H1 (cell line): ENCODE data around the gene WHAMM. TPM values are rescaled to one million over a fixed set of nuclear protein-coding genes. Genes with fewer than 3 reads are reported as not detected.

ENCODE experiments used
- CTCF ChIA-PET: fragments of 300-600 bp; sonication (Branson Sonifier 250); formaldehyde crosslinking; loops from one replicate; lab custom pipeline; 2021; ENCODE audit not compliant: partially characterized antibody; lab: Charles Lee
- POLR2A ChIA-PET: fragments of 300-600 bp; sonication (Branson Sonifier 250); formaldehyde crosslinking; loops from one replicate; lab custom pipeline; 2021; ENCODE audit warnings: inconsistent platforms; ENCODE audit not compliant: partially characterized antibody; lab: Charles Lee
- DNase-seq, 2 experiments: peaks; one replicate each; pipeline versions ENCODE4 v3.0.0 to v3.0.0-alpha.2; 2010 to 2022; ENCODE audit warnings: low spot score in 2 of 2, low read depth in 1 of 2, mixed read lengths in 1 of 2
- FAIRE-seq: peaks from 2 replicates; lab custom pipeline; 2011; peaks lifted over from hg19 to GRCh38; lab: Jason Lieb, UNC
- H2AFZ ChIP-seq: 2 replicates; pipeline ENCODE4 v1.8.1; 2012; ENCODE audit warnings: low read length, inconsistent platforms
- H2AK5ac ChIP-seq: 2 replicates; pipeline ENCODE4 v1.6.1; 2013; ENCODE audit warnings: low read depth, low read length
- H2BK120ac ChIP-seq: replicated peaks from 2 replicates; pipeline ENCODE3; 2013; ENCODE audit warnings: low read depth, low read length, inconsistent platforms
- H2BK12ac ChIP-seq: 2 replicates; pipeline ENCODE4 v1.6.1; 2013; ENCODE audit warnings: low read depth, low read length
- H2BK15ac ChIP-seq: 2 replicates; pipeline ENCODE4 v1.6.1; 2013; ENCODE audit warnings: low read length
- H2BK20ac ChIP-seq: 2 replicates; pipeline ENCODE4 v1.6.1; 2013; ENCODE audit warnings: low read length
- H2BK5ac ChIP-seq: 2 replicates; pipeline ENCODE4 v1.6.1; 2013; ENCODE audit warnings: low read depth, low read length
- H3K14ac ChIP-seq: 2 replicates; pipeline ENCODE4 v1.6.1; 2013; ENCODE audit warnings: inconsistent platforms; ENCODE audit not compliant: insufficient read length
- H3K18ac ChIP-seq: 2 replicates; pipeline ENCODE4 v1.6.1; 2013; ENCODE audit warnings: low read length; ENCODE audit errors: extremely low read depth
- H3K23ac ChIP-seq: 2 replicates; pipeline ENCODE4 v1.6.1; 2013; ENCODE audit warnings: inconsistent platforms; ENCODE audit not compliant: insufficient read length
- H3K23me2 ChIP-seq: 2 replicates; pipeline ENCODE4 v1.6.1; 2013; ENCODE audit warnings: low read depth, low read length
- H3K27ac ChIP-seq: 2 replicates; pipeline ENCODE4 v1.6.1; 2011; ENCODE audit warnings: low read depth, low read length, inconsistent platforms
- H3K27me3 ChIP-seq, 4 experiments: replicated peaks in 1 of 4; 1 replicate in 1 of 4; 2 replicates in 3 of 4; pipeline versions ENCODE4 v1.6.1 to v1.8.1; 2011 to 2013; ENCODE audit warnings: low read length in 3 of 4, mild to moderate bottlenecking in 3 of 4, inconsistent platforms in 2 of 4, mixed read lengths in 2 of 4, moderate library complexity in 1 of 4; ENCODE audit not compliant: control insufficient read depth in 3 of 4, insufficient read depth in 3 of 4; ENCODE audit errors: extremely low read depth in 1 of 4
- H3K36me3 ChIP-seq, 4 experiments: 2 replicates each; pipeline versions ENCODE4 v1.6.1 to v1.8.1; 2011 to 2013; ENCODE audit warnings: mild to moderate bottlenecking in 4 of 4, low read length in 3 of 4, moderate library complexity in 2 of 4, control low read depth in 1 of 4, inconsistent platforms in 1 of 4; ENCODE audit not compliant: insufficient read depth in 4 of 4, control insufficient read depth in 2 of 4
- H3K4ac ChIP-seq: replicated peaks from 2 replicates; pipeline ENCODE3; 2013; ENCODE audit warnings: low read length, low read depth, mixed read lengths, inconsistent platforms; ENCODE audit not compliant: insufficient read length
- H3K4me1 ChIP-seq, 4 experiments: replicated peaks in 1 of 4; 1 replicate in 1 of 4; 2 replicates in 3 of 4; pipeline versions ENCODE4 v1.6.1 to v1.8.1; 2011 to 2013; ENCODE audit warnings: low read length in 3 of 4, inconsistent platforms in 2 of 4, mixed read lengths in 1 of 4; ENCODE audit not compliant: insufficient read depth in 4 of 4, control insufficient read depth in 3 of 4
- H3K4me2 ChIP-seq, 2 experiments: 2 replicates each; pipeline versions ENCODE4 v1.6.1 to v1.8.1; 2011 to 2013; ENCODE audit warnings: low read depth in 2 of 2, low read length in 2 of 2, control low read depth in 1 of 2, inconsistent platforms in 1 of 2, mild to moderate bottlenecking in 1 of 2; ENCODE audit not compliant: insufficient read depth in 1 of 2
- H3K4me3 ChIP-seq, 4 experiments: fragments of 200-600, 300-600 bp in 1 of 4; sonication (generic), shearing (Covaris generic), sonication (Bioruptor Twin) in 1 of 4; 2 replicates each; pipeline versions ENCODE4 v1.5.1 to v1.8.1; 2011 to 2016; ENCODE audit warnings: low read length in 4 of 4, low read depth in 3 of 4, control low read depth in 2 of 4, inconsistent platforms in 2 of 4, mild to moderate bottlenecking in 2 of 4, mixed read lengths in 1 of 4, moderate library complexity in 1 of 4; ENCODE audit not compliant: insufficient read depth in 2 of 4; ENCODE audit errors: extremely low read depth in 1 of 4
- H3K56ac ChIP-seq: replicated peaks from 2 replicates; pipeline ENCODE3; 2013; ENCODE audit warnings: low read depth, mild to moderate bottlenecking, mixed read lengths, low read length, inconsistent platforms; ENCODE audit not compliant: insufficient read length
- H3K79me1 ChIP-seq: 2 replicates; pipeline ENCODE4 v1.6.1; 2013; ENCODE audit warnings: low read depth, low read length, control low read depth
- H3K79me2 ChIP-seq, 2 experiments: 2 replicates each; pipeline versions ENCODE4 v1.6.1 to v1.8.1; 2012 to 2013; ENCODE audit warnings: low read length in 2 of 2, mild to moderate bottlenecking in 2 of 2, inconsistent platforms in 1 of 2; ENCODE audit not compliant: insufficient read depth in 2 of 2, control insufficient read depth in 1 of 2
- H3K9ac ChIP-seq, 4 experiments: replicated peaks in 1 of 4; 1 replicate in 1 of 4; 2 replicates in 3 of 4; pipeline versions ENCODE4 v1.6.1 to v1.8.1; 2011 to 2013; ENCODE audit warnings: low read depth in 3 of 4, low read length in 3 of 4, control low read depth in 2 of 4, mild to moderate bottlenecking in 2 of 4, moderate library complexity in 2 of 4, inconsistent platforms in 1 of 4; ENCODE audit errors: extremely low read depth in 1 of 4
- H3K9me3 ChIP-seq, 2 experiments: 2 replicates each; pipeline versions ENCODE4 v1.6.1 to v1.8.1; 2012 to 2013; ENCODE audit warnings: mild to moderate bottlenecking in 2 of 2, moderate library complexity in 2 of 2, control low read depth in 1 of 2, inconsistent platforms in 1 of 2, low read depth in 1 of 2, low read length in 1 of 2, mixed read lengths in 1 of 2; ENCODE audit not compliant: insufficient read depth in 2 of 2
- H4K20me1 ChIP-seq, 2 experiments: replicated peaks in 1 of 2; 2 replicates each; pipeline versions ENCODE3 to v1.8.1; 2011 to 2013; ENCODE audit warnings: inconsistent platforms in 2 of 2, low read length in 2 of 2, mild to moderate bottlenecking in 1 of 2; ENCODE audit not compliant: insufficient read depth in 2 of 2, control insufficient read depth in 1 of 2
- H4K5ac ChIP-seq: 2 replicates; pipeline ENCODE4 v1.6.1; 2013; ENCODE audit warnings: low read length, low read depth, mixed read lengths, inconsistent platforms; ENCODE audit not compliant: insufficient read length
- H4K8ac ChIP-seq: 2 replicates; pipeline ENCODE4 v1.8.0; 2013; ENCODE audit warnings: mild to moderate bottlenecking, moderate library complexity, low read length, inconsistent platforms; ENCODE audit not compliant: insufficient read depth; ENCODE audit errors: extremely low read depth
- H4K91ac ChIP-seq: replicated peaks from 2 replicates; pipeline ENCODE3; 2013; ENCODE audit warnings: low read length, mixed read lengths, inconsistent platforms; ENCODE audit not compliant: insufficient read length
- ATF3 ChIP-seq: IDR thresholded peaks from 2 replicates; pipeline ENCODE4 v1.6.1; 2011; ENCODE audit warnings: low read depth, mild to moderate bottlenecking, low read length; ENCODE audit not compliant: insufficient read depth
- GTF2F1 ChIP-seq: IDR thresholded peaks from 2 replicates; pipeline ENCODE4 v1.6.1; 2012; ENCODE audit warnings: low read depth, low read length, improper control_type of control experiment, borderline replicate concordance
- RBBP5 ChIP-seq: IDR thresholded peaks from 2 replicates; pipeline ENCODE4 v1.7.1; 2012; ENCODE audit warnings: low read depth, mild to moderate bottlenecking, inconsistent platforms, low read length, moderate library complexity, borderline replicate concordance
- SAP30 ChIP-seq: fragments of 300-600 bp; sonication (generic); IDR thresholded peaks from 2 replicates; pipeline ENCODE4 v1.7.1; 2012; ENCODE audit warnings: low read length, moderate library complexity, mild to moderate bottlenecking, inconsistent platforms; ENCODE audit not compliant: insufficient read depth, insufficient replicate concordance
- SP2 ChIP-seq: IDR thresholded peaks from 2 replicates; pipeline ENCODE4 v1.6.1; 2012; ENCODE audit warnings: mild to moderate bottlenecking, low read length, inconsistent platforms
- YY1 ChIP-seq: IDR thresholded peaks from 2 replicates; pipeline ENCODE4 v1.6.1; 2011; ENCODE audit warnings: low read depth, mild to moderate bottlenecking, low read length
- WGBS, 2 experiments: shearing (Covaris generic) in 1 of 2; methylation state at CpG; one replicate each; pipeline versions ENCODE4 v1.1.6 to v1.1.7; 2013 to 2015; ENCODE audit warnings: low lambda C conversion rate in 2 of 2, mixed read lengths in 2 of 2, inconsistent platforms in 1 of 2, low coverage in 1 of 2, missing lambda C conversion rate in 1 of 2; ENCODE audit not compliant: insufficient replicate concordance in 2 of 2, insufficient coverage in 1 of 2, insufficient read length in 1 of 2; ENCODE audit errors: extremely low coverage in 1 of 2, missing lambda C conversion rate in 1 of 2; 5-methylcytosine and 5-hydroxymethylcytosine counted together
- polyA plus RNA-seq, 7 experiments: library from polyadenylated mRNA; depleted of rRNA in 3 of 7; stranded (reverse) in 5 of 7; unstranded in 2 of 7; fragments of >200 nt in 5 of 7; fragments of 200-250 nt in 2 of 7; gene quantifications; 1 replicate in 5 of 7; 2 replicates in 1 of 7; 4 replicates in 1 of 7; pipeline versions ENCODE4 v1.2.1 to v1.2.3, GENCODE V29; 2011 to 2013; ENCODE audit warnings: missing spikeins in 2 of 7, mixed read lengths in 2 of 7
- total RNA-seq: library from RNA; stranded (reverse); fragmentation: NEBNext Ultra II Directional; extraction: Animal tissue kit (Norgen Biotek cat#: 25700); gene quantifications from 2 replicates; pipeline ENCODE4 v1.2.1, GENCODE V29; 2021

Gene WHAMM
- total and polyA plus RNA-seq, 2 of the 8 experiments (the other 6 are each of a cell fraction or from before 2014, with no cell fraction given) = 1.1 to 3.3 TPM

DNA sequence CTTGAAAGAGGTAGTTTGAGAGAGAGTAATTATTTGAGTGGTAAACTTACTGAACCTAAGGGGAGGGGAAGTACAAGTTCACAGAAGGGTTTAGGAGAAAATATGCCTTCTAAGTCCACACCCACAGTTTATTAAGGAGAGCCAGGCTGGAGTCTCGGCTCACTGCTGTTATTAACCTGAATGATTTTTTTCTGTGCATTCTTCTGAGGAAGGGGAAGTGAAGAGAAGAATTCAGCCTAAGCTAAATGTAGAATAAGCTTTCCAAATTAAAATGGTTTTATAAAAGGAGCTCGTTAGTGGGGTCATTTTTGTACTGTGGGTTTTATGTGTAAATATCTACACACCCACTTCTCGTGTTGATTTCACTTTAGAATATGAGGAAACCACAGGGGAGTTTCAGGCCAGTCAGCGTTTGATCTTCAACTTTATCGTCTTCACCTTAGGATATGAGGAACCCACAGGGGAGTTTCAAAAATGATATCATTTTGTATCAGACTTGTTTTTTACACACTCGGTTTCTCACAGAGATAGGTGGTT, 1.5 kb downstream of the WHAMM start:
- ChIA-PET CTCF (interaction anchor here (0.8 to 2.3 kb wide), 10 partner anchors 7 to 280 kb away, joined by 3 to 8 read pairs (median 4); no protein-coding TSS in a partner anchor), POLR2A (interaction anchor here (0.7 kb wide), 1 partner anchor 27 kb away, joined by 3 read pairs; no protein-coding TSS in a partner anchor)
- no peak for FAIRE-seq
- H4K20me1 ChIP-seq = no peaks in the 10 kb centered on the region
- no peak overlapping the region for H3K18ac ChIP-seq
- no peak overlapping the region for H4K8ac ChIP-seq
- H3K4ac ChIP-seq = no peak overlapping the region
- H2AK5ac ChIP-seq = no peak overlapping the region
- H4K91ac ChIP-seq = no peak overlapping the region
- no peak overlapping the region for H2BK20ac ChIP-seq
- H3K27me3 ChIP-seq = no peaks in the 10 kb centered on the region
- peak overlapping the region; percentile 88 to 97 for H3K4me2 ChIP-seq
- H3K4me1 ChIP-seq = peaks cover 0 to 6% (median 0%) of the 10 kb centered on the region in 4 experiments; a peak in 2 of 7 replicates
- H3K79me1 ChIP-seq = no peaks in the 10 kb centered on the region
- WGBS, 2 experiments = 78% methylated on average over 6 of the region's 6 CpGs; no CpG with 5 or more reads in 1 of the 2 experiments
- no peak overlapping the region for H2BK5ac ChIP-seq
- no peak overlapping the region for H2BK120ac ChIP-seq
- no peak overlapping the region for H2BK12ac ChIP-seq
- no peak overlapping the region for H3K23ac ChIP-seq
- no peak overlapping the region for H2BK15ac ChIP-seq
- H3K23me2 ChIP-seq = peaks cover 5% of the 10 kb centered on the region; the same call in 1 of the 2 replicates
- TF ChIP-seq SP2 (no peak), GTF2F1 (no peak), SAP30 (no peak), RBBP5 (no peak), ATF3 (no peak), YY1 (no peak)
- no peak overlapping the region for H3K27ac ChIP-seq
- H3K4me3 ChIP-seq = peak overlapping the region; percentile 50 to 90 (median 78)
- H3K9ac ChIP-seq = peak overlapping the region in 1 of 4 experiments; percentile 76; a peak in 1 of 7 replicates
- H2AFZ ChIP-seq = no peak overlapping the region
- no peak for DNase-seq
- H3K79me2 ChIP-seq = no peaks in the 10 kb centered on the region
- no peak overlapping the region for H4K5ac ChIP-seq
- no peak overlapping the region for H3K14ac ChIP-seq
- H3K36me3 ChIP-seq = peaks cover 0 to 3% (median 0%) of the 10 kb centered on the region in 4 experiments; a peak in 2 of 8 replicates
- no peaks in the 10 kb centered on the region for H3K9me3 ChIP-seq
- no peak overlapping the region for H3K56ac ChIP-seq
